ENCODE data around the gene GOLGA6L1. TPM values are rescaled to one million over a fixed set of nuclear protein-coding genes. Genes with fewer than 3 reads are reported as not detected.
"Not testable (repeated sequence)": the region's sequence is repeated elsewhere in the genome, so short reads cannot be mapped to it uniquely, and the experiment has no call there.

Gene GOLGA6L1
- total RNA-seq: not detected

- H3K9me3 Mint-ChIP-seq; H3K27ac Mint-ChIP-seq; DNase-seq; H3K36me3 Mint-ChIP-seq (ENCODE audit: insufficient read depth in 2 of 2); H3K4me1 Mint-ChIP-seq (ENCODE audit: low read depth); ATAC-seq (replicated peaks in 1 of 2); H3K4me3 Mint-ChIP-seq; H3K27me3 Mint-ChIP-seq (ENCODE audit: low read depth): not testable (repeated sequence)
Observed at GRCh38 chr15:23136722-23137121, at the start of gene GOLGA6L1. Gene GOLGA6L1 (minus strand): TSS chr15:23136822. CDS start chr15:23136731, 91 bp downstream.

- DNase-seq; H3K27ac Mint-ChIP-seq; ATAC-seq (replicated peaks in 1 of 2); H3K4me1 Mint-ChIP-seq (ENCODE audit: low read depth); H3K4me3 Mint-ChIP-seq; H3K27me3 Mint-ChIP-seq (ENCODE audit: low read depth); H3K36me3 Mint-ChIP-seq (ENCODE audit: insufficient read depth in 2 of 2); H3K9me3 Mint-ChIP-seq: not testable (repeated sequence)
Observed at GRCh38 chr15:23181201-23181600, 44.6 kb upstream of the GOLGA6L1 start.

GRCh38 chr15:23180547-23180927 is 43.9 kb upstream of the GOLGA6L1 start:
- not testable (repeated sequence) for ATAC-seq (replicated peaks in 1 of 2); H3K4me1 Mint-ChIP-seq (ENCODE audit: low read depth); H3K9me3 Mint-ChIP-seq; H3K36me3 Mint-ChIP-seq (ENCODE audit: insufficient read depth in 2 of 2); DNase-seq; H3K27ac Mint-ChIP-seq; H3K4me3 Mint-ChIP-seq; H3K27me3 Mint-ChIP-seq (ENCODE audit: low read depth)

GRCh38 chr15:23179768-23180546 is 43.3 kb upstream of the GOLGA6L1 start:
- not testable (repeated sequence) for DNase-seq; H3K27ac Mint-ChIP-seq; H3K36me3 Mint-ChIP-seq (ENCODE audit: insufficient read depth in 2 of 2); H3K4me1 Mint-ChIP-seq (ENCODE audit: low read depth); ATAC-seq (replicated peaks in 1 of 2); H3K27me3 Mint-ChIP-seq (ENCODE audit: low read depth); H3K9me3 Mint-ChIP-seq; H3K4me3 Mint-ChIP-seq

- not testable (repeated sequence) for H3K4me1 Mint-ChIP-seq (ENCODE audit: low read depth); ATAC-seq (replicated peaks in 1 of 2); H3K27ac Mint-ChIP-seq; DNase-seq; H3K9me3 Mint-ChIP-seq; H3K36me3 Mint-ChIP-seq (ENCODE audit: insufficient read depth in 2 of 2); H3K27me3 Mint-ChIP-seq (ENCODE audit: low read depth); H3K4me3 Mint-ChIP-seq
Observed at GRCh38 chr15:23176683-23177082, 40.1 kb upstream of the GOLGA6L1 start.

- not testable (repeated sequence) for H3K4me1 Mint-ChIP-seq (ENCODE audit: low read depth); H3K36me3 Mint-ChIP-seq (ENCODE audit: insufficient read depth in 2 of 2); DNase-seq; ATAC-seq (replicated peaks in 1 of 2); H3K27me3 Mint-ChIP-seq (ENCODE audit: low read depth); H3K27ac Mint-ChIP-seq; H3K4me3 Mint-ChIP-seq; H3K9me3 Mint-ChIP-seq
Observed at GRCh38 chr15:23175606-23176005, 39.0 kb upstream of the GOLGA6L1 start.

GRCh38 chr15:23174609-23175140 is 38.1 kb upstream of the GOLGA6L1 start:
- H3K4me1 Mint-ChIP-seq (ENCODE audit: low read depth); H3K36me3 Mint-ChIP-seq (ENCODE audit: insufficient read depth in 2 of 2); H3K9me3 Mint-ChIP-seq; ATAC-seq (replicated peaks in 1 of 2); H3K27me3 Mint-ChIP-seq (ENCODE audit: low read depth); DNase-seq; H3K27ac Mint-ChIP-seq; H3K4me3 Mint-ChIP-seq: not testable (repeated sequence)

GRCh38 chr15:23132787-23133186 is 3.8 kb downstream of the GOLGA6L1 start:
- not testable (repeated sequence) for DNase-seq; H3K36me3 Mint-ChIP-seq (ENCODE audit: insufficient read depth in 2 of 2); H3K4me3 Mint-ChIP-seq; ATAC-seq (replicated peaks in 1 of 2); H3K9me3 Mint-ChIP-seq; H3K27ac Mint-ChIP-seq; H3K4me1 Mint-ChIP-seq (ENCODE audit: low read depth); H3K27me3 Mint-ChIP-seq (ENCODE audit: low read depth)

- DNase-seq (no peak), ATAC-seq (replicated peaks in 1 of 2) (no peak)
- H3K4me1 Mint-ChIP-seq (ENCODE audit: low read depth): no peaks in the 10 kb centered on the region
- no peaks in the 10 kb centered on the region for H3K36me3 Mint-ChIP-seq (ENCODE audit: insufficient read depth in 2 of 2)
- H3K27ac Mint-ChIP-seq: no peak overlapping the region
- H3K27me3 Mint-ChIP-seq (ENCODE audit: low read depth): peaks cover 7% of the 10 kb centered on the region
- H3K9me3 Mint-ChIP-seq: no peaks in the 10 kb centered on the region
- no peak overlapping the region for H3K4me3 Mint-ChIP-seq
Observed at GRCh38 chr15:23118208-23118607, 18.4 kb downstream of the GOLGA6L1 start.

GRCh38 chr15:23095796-23096195 is 40.8 kb downstream of the GOLGA6L1 start:
- no peaks in the 10 kb centered on the region for H3K36me3 Mint-ChIP-seq (ENCODE audit: insufficient read depth in 2 of 2)
- no peak for DNase-seq
- no peak overlapping the region for H3K4me3 Mint-ChIP-seq
- H3K27me3 Mint-ChIP-seq (ENCODE audit: low read depth): peaks cover 23% of the 10 kb centered on the region
- H3K27ac Mint-ChIP-seq: no peak overlapping the region
- no peaks in the 10 kb centered on the region for H3K9me3 Mint-ChIP-seq
- no peaks in the 10 kb centered on the region for H3K4me1 Mint-ChIP-seq (ENCODE audit: low read depth)
- no peak for ATAC-seq (replicated peaks in 1 of 2)

- ATAC-seq (replicated peaks in 1 of 2): no peak
- H3K36me3 Mint-ChIP-seq (ENCODE audit: insufficient read depth in 2 of 2): no peaks in the 10 kb centered on the region
- no peak overlapping the region for H3K27ac Mint-ChIP-seq
Observed at GRCh38 chr15:23083115-23083514, 53.5 kb downstream of the GOLGA6L1 start.

GRCh38 chr15:23081996-23082737 is 54.5 kb downstream of the GOLGA6L1 start:
- not testable (repeated sequence) for H3K4me3 Mint-ChIP-seq; H3K36me3 Mint-ChIP-seq (ENCODE audit: insufficient read depth in 2 of 2); DNase-seq; ATAC-seq (replicated peaks in 1 of 2); H3K4me1 Mint-ChIP-seq (ENCODE audit: low read depth); H3K27ac Mint-ChIP-seq; H3K9me3 Mint-ChIP-seq
- peaks cover 12% of the 10 kb centered on the region for H3K27me3 Mint-ChIP-seq (ENCODE audit: low read depth)

More at GRCh38 chr15:23083115-23083514, 53.5 kb downstream of the GOLGA6L1 start:
- H3K9me3 Mint-ChIP-seq: no peaks in the 10 kb centered on the region
- no peak for DNase-seq
- no peak overlapping the region for H3K4me3 Mint-ChIP-seq
- no peaks in the 10 kb centered on the region for H3K4me1 Mint-ChIP-seq (ENCODE audit: low read depth)
- peaks cover 12% of the 10 kb centered on the region for H3K27me3 Mint-ChIP-seq (ENCODE audit: low read depth)

GRCh38 chr15:23081271-23081670 is 55.4 kb downstream of the GOLGA6L1 start:
- DNase-seq (no peak), ATAC-seq (replicated peaks in 1 of 2) (no peak)
- H3K36me3 Mint-ChIP-seq (ENCODE audit: insufficient read depth in 2 of 2): no peaks in the 10 kb centered on the region
- H3K9me3 Mint-ChIP-seq: no peaks in the 10 kb centered on the region
- no peaks in the 10 kb centered on the region for H3K4me1 Mint-ChIP-seq (ENCODE audit: low read depth)
- H3K27me3 Mint-ChIP-seq (ENCODE audit: low read depth): peaks cover 12% of the 10 kb centered on the region
- H3K27ac Mint-ChIP-seq: no peak overlapping the region
- no peak overlapping the region for H3K4me3 Mint-ChIP-seq

Data from activated T-cell treated with anti-CD3 and anti-CD28 coated beads, Interleukin-2, amount 50 U/mL, for 72 hours (primary cell).